ENCODE results near the gene MPZL2.

DNA sequence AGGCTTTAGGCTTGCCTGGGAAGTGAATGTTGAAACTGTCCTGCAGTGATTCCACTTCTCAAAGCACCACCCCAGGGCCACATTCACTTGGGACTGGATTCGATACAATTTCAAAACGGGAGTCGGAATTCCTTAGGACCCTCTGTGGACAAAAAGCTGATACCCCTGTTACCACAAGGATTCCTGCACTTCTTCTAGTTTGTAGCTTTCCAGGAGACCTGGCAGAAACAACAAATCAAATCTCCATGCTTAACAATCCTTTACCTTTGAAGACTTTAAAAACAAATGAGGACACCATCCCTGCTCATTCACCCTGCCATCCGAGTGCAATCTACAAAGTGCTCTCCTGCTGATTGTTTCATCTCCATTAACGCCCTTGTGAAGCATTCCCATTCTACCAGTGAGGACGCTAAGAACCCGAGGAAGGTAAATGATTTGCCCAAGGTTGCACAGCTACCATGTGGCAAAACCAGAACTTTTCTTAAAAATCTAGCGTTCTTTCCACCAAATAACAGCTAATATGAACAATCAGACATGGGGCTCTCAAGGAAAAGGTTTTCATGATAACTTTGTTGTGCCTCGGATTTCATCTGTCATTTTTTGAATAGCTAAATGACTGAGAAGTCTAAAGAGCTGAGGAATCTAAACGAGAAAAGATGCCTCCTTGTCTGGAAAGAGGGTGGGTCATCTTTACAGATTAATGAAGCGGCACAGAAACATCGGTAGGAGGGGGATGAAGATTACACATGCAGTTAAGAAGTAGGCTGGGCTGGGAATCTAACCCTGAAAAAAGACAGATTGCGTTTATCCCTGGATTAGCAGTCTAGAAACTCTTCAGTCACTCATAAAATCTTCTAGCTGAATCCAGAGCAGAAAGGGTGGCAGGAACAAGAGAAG lies 720 bp upstream of the MPZL2 start:
- TF ChIP-seq NFYB (IDR thresholded peaks at IDR 0.05; ENCODE audit: extremely low read depth, insufficient read length) (no peak), CREM (IDR thresholded peaks at IDR 0.05; ENCODE audit: low read depth) (no peak), DPF2 (IDR thresholded peaks at IDR 0.05) (no peak), JUNB (CRISPR knock-in tag; conservative IDR thresholded peaks at IDR 0.05) (no peak), YY1 (IDR thresholded peaks at IDR 0.05; ENCODE audit: borderline replicate concordance in 1 of 3, control insufficient read depth in 1 of 3, extremely low read depth in 1 of 3, insufficient read depth in 3 of 3, insufficient read length in 1 of 3, insufficient replicate concordance in 2 of 3, low read depth in 1 of 3, low read length in 2 of 3) (no peak), HDAC2 (IDR thresholded peaks at IDR 0.05) (no peak), FOSL1 (tag; conservative IDR thresholded peaks at IDR 0.05) (no peak), PCBP1 (IDR thresholded peaks at IDR 0.05; ENCODE audit: low read depth, low read length, poor library complexity, severe bottlenecking) (no peak)
- TF ChIP-seq, protein P1, sequence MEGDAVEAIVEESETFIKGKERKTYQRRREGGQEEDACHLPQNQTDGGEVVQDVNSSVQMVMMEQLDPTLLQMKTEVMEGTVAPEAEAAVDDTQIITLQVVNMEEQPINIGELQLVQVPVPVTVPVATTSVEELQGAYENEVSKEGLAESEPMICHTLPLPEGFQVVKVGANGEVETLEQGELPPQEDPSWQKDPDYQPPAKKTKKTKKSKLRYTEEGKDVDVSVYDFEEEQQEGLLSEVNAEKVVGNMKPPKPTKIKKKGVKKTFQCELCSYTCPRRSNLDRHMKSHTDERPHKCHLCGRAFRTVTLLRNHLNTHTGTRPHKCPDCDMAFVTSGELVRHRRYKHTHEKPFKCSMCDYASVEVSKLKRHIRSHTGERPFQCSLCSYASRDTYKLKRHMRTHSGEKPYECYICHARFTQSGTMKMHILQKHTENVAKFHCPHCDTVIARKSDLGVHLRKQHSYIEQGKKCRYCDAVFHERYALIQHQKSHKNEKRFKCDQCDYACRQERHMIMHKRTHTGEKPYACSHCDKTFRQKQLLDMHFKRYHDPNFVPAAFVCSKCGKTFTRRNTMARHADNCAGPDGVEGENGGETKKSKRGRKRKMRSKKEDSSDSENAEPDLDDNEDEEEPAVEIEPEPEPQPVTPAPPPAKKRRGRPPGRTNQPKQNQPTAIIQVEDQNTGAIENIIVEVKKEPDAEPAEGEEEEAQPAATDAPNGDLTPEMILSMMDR (IDR thresholded peaks at IDR 0.05 in 2 of 3, conservative IDR thresholded peaks at IDR 0.05 in 1 of 3; ENCODE audit: insufficient read depth in 2 of 3, low read depth in 1 of 3, low read length in 3 of 3), result no peak
- TF ChIP-seq, protein P2, sequence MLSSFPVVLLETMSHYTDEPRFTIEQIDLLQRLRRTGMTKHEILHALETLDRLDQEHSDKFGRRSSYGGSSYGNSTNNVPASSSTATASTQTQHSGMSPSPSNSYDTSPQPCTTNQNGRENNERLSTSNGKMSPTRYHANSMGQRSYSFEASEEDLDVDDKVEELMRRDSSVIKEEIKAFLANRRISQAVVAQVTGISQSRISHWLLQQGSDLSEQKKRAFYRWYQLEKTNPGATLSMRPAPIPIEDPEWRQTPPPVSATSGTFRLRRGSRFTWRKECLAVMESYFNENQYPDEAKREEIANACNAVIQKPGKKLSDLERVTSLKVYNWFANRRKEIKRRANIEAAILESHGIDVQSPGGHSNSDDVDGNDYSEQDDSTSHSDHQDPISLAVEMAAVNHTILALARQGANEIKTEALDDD (IDR thresholded peaks at IDR 0.05), result no peak
- TF ChIP-seq, protein P3, sequence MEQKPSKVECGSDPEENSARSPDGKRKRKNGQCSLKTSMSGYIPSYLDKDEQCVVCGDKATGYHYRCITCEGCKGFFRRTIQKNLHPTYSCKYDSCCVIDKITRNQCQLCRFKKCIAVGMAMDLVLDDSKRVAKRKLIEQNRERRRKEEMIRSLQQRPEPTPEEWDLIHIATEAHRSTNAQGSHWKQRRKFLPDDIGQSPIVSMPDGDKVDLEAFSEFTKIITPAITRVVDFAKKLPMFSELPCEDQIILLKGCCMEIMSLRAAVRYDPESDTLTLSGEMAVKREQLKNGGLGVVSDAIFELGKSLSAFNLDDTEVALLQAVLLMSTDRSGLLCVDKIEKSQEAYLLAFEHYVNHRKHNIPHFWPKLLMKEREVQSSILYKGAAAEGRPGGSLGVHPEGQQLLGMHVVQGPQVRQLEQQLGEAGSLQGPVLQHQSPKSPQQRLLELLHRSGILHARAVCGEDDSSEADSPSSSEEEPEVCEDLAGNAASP (IDR thresholded peaks at IDR 0.05), result no peak

Measured in K562 (cell line).